Stimulated activated naive CD8-positive, alpha-beta T cell treated with anti-CD3 and anti-CD28 coated beads, Interleukin-15, Interleukin-2, amounts not matched to agents 100 ng/mL and 50 ng/mL, for 24 hours (primary cell): ENCODE measurements around the gene KDM2B.

ENCODE experiments used
- H3K27ac Mint-ChIP-seq: one replicate; pipeline ENCODE4 v1.8.0; 2021; ENCODE audit warnings: mild to moderate bottlenecking, mixed read lengths
- H3K27me3 Mint-ChIP-seq: one replicate; pipeline ENCODE4 v1.8.0; 2021; ENCODE audit warnings: mixed read lengths
- H3K36me3 Mint-ChIP-seq: one replicate; pipeline ENCODE4 v1.8.0; 2021; ENCODE audit warnings: low read depth, mixed read lengths
- H3K4me1 Mint-ChIP-seq: one replicate; pipeline ENCODE4 v1.8.0; 2021; ENCODE audit warnings: low read depth, mixed read lengths
- H3K4me3 Mint-ChIP-seq: one replicate; pipeline ENCODE4 v1.8.0; 2021; ENCODE audit warnings: mild to moderate bottlenecking, mixed read lengths
- H3K9me3 Mint-ChIP-seq: one replicate; pipeline ENCODE4 v1.8.0; 2021; ENCODE audit warnings: mixed read lengths

KDM2B gene

DNA sequence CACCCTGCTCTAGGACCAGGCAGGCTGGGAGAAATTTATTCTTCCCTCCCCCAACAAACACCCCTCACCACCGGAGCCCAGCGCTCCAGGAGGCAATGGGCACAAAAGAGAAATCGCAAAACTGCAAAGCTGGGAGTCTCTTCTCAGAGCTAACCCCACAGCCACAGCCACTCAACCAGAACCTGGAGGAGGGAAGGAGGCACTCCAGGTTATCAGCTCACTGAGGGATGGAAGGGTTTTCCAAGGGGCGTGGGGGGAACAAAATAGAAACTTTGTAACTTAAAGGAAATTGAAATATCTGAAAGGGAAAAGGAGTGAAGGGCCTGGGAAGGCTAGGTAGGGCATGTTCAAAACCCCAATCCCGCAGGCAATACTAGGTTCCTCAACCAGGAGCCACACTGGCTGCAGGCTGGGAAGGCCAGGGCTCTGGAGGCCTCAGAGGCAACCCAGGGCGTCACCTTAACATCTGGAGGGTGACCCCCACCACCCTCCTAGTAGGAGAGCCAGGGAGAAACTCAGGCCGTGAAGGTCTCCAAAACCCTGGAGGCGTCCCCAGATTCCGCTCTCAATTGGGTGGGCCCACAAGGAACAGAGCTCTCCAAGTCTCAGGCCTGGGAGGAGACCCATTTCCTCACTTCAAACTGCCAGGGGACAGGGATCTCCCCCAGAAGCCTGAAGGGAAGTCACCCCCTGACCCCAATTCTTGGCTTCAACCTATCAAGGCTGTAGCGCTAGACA is 3.2 kb downstream of the KDM2B start:
- Mint-ChIP-seq H3K4me3 (peak overlapping the region; percentile 64), H3K27ac (no peak overlapping the region), H3K27me3 (no peaks in the 10 kb centered on the region), H3K36me3 (peaks cover 4% of the 10 kb centered on the region), H3K4me1 (peaks cover 31% of the 10 kb centered on the region), H3K9me3 (no peaks in the 10 kb centered on the region)

DNA sequence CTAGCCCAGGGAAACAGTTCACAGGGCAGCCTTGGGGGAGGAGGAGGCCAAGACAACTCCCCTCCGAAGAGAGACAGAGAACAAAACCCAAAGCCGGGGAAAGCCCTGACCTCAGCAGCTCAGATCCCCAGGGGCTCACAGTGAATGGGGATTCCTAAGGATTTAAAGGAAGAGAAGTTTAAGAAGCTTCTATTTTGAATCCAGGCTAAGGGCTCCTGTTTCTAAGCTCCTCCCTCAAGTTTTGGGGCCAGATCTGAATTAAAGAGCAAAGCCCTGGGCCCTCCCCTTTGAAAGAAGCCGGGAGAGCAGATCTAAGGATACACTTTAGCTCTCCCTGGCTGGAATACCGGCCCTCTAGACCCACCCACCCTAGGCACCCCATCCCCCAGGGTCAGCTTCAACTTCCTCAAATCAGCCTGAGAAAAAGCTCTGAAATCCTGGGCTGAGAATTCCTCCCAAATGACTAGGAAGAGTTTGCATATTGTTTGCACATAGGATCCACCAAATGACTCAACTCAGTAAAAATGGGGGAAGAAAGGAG is 3.9 kb downstream of the KDM2B start:
- Mint-ChIP-seq H3K4me3 (peak overlapping the region; percentile 64), H3K9me3 (no peaks in the 10 kb centered on the region), H3K36me3 (peaks cover 10% of the 10 kb centered on the region), H3K4me1 (peaks cover 24% of the 10 kb centered on the region), H3K27ac (no peak overlapping the region), H3K27me3 (no peaks in the 10 kb centered on the region)

DNA sequence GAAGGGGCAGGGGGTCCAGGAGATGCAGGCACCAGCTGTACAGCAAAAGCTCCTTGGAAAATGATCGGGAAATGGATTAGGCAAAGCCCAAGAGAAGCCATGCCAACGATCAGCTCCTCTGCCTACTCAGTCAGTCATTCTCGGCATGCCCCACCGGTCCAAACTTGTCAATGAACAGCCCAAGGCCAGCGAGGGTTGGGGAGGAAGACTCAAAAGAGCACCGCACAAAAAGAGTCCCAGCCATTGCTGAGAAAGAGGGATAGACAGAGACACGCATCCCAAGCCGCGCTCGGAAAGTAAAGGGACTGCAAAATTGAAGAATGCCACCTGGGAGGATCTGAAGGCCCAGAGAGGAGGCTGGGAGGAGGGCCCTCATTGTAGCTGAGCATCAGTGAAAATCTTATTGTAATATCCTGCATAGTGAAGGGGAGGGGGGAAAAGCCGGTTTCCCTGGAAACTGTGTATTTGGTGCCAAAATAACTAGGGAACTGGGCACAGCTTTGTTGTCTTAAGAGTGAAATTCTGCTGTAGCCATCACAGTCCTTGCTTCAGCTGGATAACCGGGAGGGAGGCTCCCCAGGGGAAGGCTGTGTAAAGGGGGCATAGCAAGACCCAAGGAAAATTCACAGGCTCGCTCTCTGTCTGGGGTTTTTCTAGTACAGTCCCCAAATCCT is 4.7 kb downstream of the KDM2B start:
- peaks cover 12% of the 10 kb centered on the region for H3K36me3 Mint-ChIP-seq
- no peaks in the 10 kb centered on the region for H3K9me3 Mint-ChIP-seq
- no peak overlapping the region for H3K4me3 Mint-ChIP-seq
- no peaks in the 10 kb centered on the region for H3K27me3 Mint-ChIP-seq
- H3K27ac Mint-ChIP-seq, result no peak overlapping the region
- peaks cover 16% of the 10 kb centered on the region for H3K4me1 Mint-ChIP-seq

DNA sequence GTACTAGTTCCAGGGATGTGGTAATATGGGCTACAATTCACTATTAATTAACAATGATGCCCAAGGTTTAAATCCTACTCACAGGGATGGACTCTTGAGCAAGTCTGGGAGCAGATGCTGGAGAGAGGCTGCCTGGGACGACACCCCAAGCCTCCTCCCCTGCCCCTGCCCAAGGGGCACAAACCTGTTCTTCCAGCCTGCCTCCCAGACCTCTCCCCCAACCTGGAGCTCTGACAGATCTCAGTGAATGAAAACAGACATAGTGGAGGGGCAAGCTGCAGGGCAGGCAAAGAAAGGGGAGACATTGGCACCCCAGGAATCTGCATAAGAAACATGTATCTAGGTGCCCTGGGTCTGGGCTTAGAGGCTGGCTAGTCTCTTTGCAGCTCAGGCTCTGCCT is 5.8 kb downstream of the KDM2B start:
- H3K27me3 Mint-ChIP-seq, result no peaks in the 10 kb centered on the region

DNA sequence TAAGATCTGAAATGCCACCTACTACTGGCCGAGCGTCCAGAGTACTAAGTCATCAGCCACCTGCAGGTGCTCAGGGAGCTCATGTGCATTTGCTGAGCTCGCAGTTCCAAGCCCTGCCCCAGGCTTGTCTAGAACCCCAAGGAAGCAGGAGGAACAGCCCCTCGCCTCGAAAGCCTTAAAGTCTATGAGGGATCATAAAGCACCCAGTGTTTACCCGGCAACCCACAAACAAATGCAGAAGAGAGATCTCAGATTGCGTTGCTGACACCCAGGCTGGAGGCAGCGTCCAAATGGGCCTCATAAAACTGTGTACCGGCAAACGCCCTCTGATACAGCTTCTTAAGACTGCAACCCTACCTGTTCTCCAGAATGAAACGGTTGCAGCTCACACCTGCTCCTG is 6.8 kb downstream of the KDM2B start:
- no peak overlapping the region for H3K4me3 Mint-ChIP-seq
- peaks cover 19% of the 10 kb centered on the region for H3K36me3 Mint-ChIP-seq
- no peaks in the 10 kb centered on the region for H3K9me3 Mint-ChIP-seq
- no peak overlapping the region for H3K27ac Mint-ChIP-seq
- H3K4me1 Mint-ChIP-seq, result peaks cover 5% of the 10 kb centered on the region
- H3K27me3 Mint-ChIP-seq, result no peaks in the 10 kb centered on the region

More for the DNA sequence above, 5.8 kb downstream of the KDM2B start:
- peaks cover 19% of the 10 kb centered on the region for H3K36me3 Mint-ChIP-seq
- peaks cover 9% of the 10 kb centered on the region for H3K4me1 Mint-ChIP-seq
- no peak overlapping the region for H3K4me3 Mint-ChIP-seq
- no peaks in the 10 kb centered on the region for H3K9me3 Mint-ChIP-seq
- no peak overlapping the region for H3K27ac Mint-ChIP-seq

DNA sequence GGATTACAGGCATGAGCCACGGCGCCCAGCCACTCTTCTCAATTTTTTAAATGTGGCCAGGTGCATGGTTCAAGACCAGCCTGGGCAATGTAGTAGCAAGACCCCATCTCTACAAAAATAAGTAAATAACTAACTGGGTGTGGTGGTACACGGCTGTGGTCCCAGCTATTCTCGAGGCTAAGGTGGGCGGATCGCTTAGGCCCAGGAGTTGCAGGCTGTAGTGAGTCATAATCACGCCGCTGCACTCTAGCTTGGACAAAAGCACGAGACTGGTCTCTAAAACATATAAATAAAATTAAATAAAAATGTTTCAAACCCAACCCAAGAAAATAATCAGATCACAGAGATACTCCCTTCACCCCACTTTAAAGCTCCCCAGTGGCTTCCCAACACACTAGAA is 8.9 kb downstream of the KDM2B start:
- H3K27me3 Mint-ChIP-seq, result no peaks in the 10 kb centered on the region
- H3K36me3 Mint-ChIP-seq, result peaks cover 19% of the 10 kb centered on the region
- H3K27ac Mint-ChIP-seq, result peak overlapping the region; percentile 9
- H3K9me3 Mint-ChIP-seq, result no peaks in the 10 kb centered on the region
- H3K4me3 Mint-ChIP-seq, result no peak overlapping the region
- no peaks in the 10 kb centered on the region for H3K4me1 Mint-ChIP-seq

DNA sequence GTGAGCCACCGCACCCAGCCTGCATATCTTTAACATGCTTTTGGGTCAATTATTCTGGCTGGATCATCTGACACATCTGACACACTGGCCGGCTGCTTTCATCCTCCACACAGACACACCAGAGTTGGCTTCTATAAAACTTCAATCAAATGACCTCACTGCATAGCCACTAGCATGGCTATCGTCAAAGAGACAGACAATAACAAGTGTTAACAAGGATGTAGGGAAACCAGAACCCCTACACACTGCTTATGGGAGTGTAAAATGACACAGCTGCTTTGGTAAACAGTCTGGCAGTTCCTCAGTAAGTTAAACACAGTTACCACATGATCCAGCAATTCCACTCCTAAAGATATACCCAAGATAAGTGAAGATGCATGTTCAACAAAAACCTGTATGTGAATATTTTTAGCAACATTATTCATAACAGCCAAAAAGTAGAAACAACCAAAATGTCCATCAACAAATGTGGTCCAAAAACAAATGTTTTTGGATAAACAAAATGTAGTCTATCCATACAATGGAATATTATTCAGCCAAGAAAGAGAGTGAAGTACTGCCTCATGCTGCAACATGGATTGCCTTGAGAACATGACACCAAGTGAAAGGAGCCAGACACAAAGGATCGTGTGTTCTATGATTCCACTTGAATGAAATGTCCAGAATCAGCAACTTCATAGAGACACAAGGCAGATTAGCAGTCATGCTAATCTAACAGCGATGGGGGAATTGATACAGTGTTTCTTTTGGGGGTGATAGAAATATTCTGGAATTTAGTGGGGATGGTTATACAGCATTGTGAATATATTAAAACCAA is 10.1 kb downstream of the KDM2B start:
- no peak overlapping the region for H3K27ac Mint-ChIP-seq
- no peaks in the 10 kb centered on the region for H3K27me3 Mint-ChIP-seq
- no peaks in the 10 kb centered on the region for H3K4me1 Mint-ChIP-seq
- no peak overlapping the region for H3K4me3 Mint-ChIP-seq
- H3K9me3 Mint-ChIP-seq, result no peaks in the 10 kb centered on the region
- peaks cover 19% of the 10 kb centered on the region for H3K36me3 Mint-ChIP-seq

DNA sequence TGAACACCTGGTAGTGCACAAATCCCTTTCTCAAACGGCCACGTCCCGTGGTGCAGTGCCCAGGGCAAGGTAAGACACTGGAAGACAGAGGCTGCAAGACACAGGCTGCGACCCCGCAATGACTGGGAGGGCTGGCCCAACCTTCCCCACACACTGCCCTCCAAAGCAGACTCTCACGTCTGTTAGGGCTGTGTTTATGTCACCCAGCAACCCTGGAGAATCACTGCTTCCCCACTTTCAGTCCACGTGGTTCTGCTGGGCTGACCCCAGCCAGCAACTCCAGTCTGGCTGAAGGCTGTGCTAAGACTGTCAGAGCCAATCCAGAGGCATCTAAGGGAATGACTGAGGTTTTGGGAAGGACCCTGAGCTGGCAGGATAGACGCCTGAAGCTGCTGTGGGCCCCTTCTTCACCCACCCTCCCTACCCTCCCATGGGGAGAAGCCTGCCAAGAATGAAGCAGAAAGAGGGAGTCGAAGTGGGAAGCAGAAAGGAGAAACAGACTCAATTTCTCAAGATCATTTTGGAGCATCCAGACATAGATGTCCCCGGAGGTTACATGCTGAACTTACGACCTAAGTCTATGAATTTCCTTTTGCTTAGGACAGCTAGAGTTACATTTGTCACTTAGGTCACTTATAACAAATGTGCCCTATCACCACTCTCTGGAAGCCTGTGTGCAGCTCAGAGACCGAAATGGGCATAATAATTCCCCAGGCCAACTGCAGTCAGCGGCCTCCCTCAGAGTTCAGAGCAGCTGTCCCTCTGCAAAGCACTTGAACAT is 11.7 kb downstream of the KDM2B start:
- Mint-ChIP-seq H3K4me3 (no peak overlapping the region), H3K27ac (no peak overlapping the region), H3K4me1 (no peaks in the 10 kb centered on the region), H3K36me3 (peaks cover 19% of the 10 kb centered on the region), H3K9me3 (no peaks in the 10 kb centered on the region), H3K27me3 (no peaks in the 10 kb centered on the region)

DNA sequence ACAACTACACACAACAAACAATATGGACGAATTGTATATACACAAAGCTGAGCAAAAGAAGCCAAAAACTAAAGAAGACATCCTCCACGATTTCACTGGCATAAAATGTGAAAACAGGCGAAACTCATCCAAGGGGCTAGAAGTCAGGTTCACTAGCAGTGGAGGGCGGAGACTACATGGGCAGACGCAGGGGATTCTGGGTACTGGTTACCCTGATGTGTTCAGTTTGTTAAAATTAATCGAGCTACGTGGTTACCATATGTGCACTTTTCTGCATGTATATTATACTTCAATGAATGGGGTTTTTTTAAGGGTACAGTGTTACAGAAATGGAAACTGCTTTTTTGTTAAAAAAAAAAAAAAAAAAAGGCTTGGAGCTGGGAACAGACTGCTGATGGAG is 12.3 kb downstream of the KDM2B start:
- Mint-ChIP-seq H3K27me3 (no peaks in the 10 kb centered on the region), H3K4me1 (no peaks in the 10 kb centered on the region), H3K9me3 (no peaks in the 10 kb centered on the region), H3K27ac (no peak overlapping the region), H3K4me3 (no peak overlapping the region), H3K36me3 (peaks cover 15% of the 10 kb centered on the region)

DNA sequence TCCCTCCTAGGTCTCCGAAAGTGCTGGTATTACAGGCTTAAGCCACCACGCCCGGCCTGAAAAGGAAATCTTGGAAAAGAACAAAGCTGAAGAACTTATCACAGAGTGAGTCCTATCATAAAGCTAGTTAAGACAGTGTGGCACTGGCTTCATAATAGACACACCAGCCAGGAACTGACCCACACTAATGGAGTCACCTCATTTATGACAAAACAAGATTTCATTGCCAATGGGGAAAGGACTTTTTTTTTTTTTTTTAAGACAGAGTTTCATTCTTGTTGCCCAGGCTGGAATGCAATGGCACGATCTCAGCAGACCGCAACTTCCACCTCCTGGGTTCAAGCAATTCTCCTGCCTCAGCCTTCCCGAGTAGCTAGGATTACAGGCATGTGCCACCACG is 15.7 kb downstream of the KDM2B start:
- H3K9me3 Mint-ChIP-seq, result no peaks in the 10 kb centered on the region
- H3K4me3 Mint-ChIP-seq, result no peak overlapping the region
- H3K27ac Mint-ChIP-seq, result no peak overlapping the region
- H3K36me3 Mint-ChIP-seq, result no peaks in the 10 kb centered on the region
- no peaks in the 10 kb centered on the region for H3K27me3 Mint-ChIP-seq
- H3K4me1 Mint-ChIP-seq, result peaks cover 11% of the 10 kb centered on the region

DNA sequence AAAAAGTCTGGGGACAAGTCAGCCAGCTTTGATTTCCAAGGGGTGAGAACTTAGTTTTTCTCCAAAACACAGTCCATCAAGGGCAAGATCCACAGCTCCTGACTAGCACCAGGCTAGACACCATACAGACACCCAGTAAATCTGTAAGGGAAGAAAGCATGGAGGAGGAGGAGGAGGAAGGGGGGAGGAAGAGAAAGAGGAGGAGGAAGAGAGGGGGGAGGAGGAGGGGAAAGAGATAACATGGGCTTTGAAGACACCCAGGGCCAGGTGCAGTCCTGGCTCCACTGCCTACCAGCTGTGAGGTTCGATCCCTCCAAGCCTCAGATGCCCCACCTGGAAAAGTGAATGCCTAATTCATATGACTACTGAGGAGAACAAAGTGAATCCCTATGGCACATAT is 18.3 kb downstream of the KDM2B start:
- H3K27ac Mint-ChIP-seq, result no peak overlapping the region
- no peaks in the 10 kb centered on the region for H3K9me3 Mint-ChIP-seq
- H3K4me1 Mint-ChIP-seq, result peaks cover 24% of the 10 kb centered on the region
- H3K27me3 Mint-ChIP-seq, result no peaks in the 10 kb centered on the region
- no peak overlapping the region for H3K4me3 Mint-ChIP-seq
- no peaks in the 10 kb centered on the region for H3K36me3 Mint-ChIP-seq

DNA sequence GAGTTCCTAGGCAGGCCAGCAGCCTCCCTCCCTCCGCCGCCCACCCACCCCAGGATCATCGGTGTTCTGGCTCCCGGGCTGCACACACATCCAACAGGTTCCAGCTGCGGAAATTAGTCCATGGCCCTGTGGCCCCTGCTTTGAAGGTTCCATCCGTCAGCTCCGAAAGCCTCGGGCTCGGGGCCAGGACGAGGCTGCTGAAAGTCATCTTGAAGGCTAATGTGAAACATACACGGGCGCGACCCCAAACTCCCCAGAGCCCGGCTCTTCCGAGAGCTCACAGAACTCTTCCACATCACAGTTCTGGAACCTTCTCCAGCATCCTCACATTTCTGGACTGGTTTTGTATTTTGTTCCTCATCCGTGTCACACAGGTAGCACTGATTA is 19.8 kb downstream of the KDM2B start:
- Mint-ChIP-seq H3K9me3 (no peaks in the 10 kb centered on the region), H3K36me3 (no peaks in the 10 kb centered on the region), H3K4me3 (no peak overlapping the region)

DNA sequence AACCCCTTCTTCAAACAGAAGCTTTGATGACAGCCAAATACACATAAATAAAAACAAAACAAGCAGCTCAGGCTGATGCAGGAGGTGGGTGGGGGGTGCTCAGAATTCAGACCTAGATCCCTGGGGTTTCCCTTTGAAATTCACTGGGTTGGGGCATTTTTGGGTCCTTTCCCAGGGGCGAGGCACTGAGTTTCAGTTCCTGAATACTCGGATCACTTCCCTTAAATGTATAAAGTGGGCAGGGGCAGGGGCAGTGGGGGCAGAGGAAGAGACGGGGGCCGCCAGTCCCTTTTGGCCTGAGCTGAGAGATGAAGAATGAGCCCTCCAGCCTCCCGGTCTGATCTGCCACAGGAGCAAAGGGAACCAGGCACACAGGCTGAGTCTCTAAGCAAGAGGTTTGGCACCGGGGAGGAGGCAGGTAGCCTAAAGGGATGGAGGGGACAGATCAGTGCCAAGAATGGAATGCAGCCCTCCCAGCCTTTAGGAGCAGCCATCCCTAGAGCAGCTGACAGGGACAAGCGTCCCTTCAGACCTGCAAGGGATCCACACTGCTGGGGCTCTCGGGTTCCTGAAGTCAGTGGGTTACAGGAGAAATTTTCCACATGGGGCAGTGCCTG is 20.3 kb downstream of the KDM2B start:
- peaks cover 26% of the 10 kb centered on the region for H3K4me1 Mint-ChIP-seq
- H3K27ac Mint-ChIP-seq, result peak overlapping the region; percentile 36
- no peaks in the 10 kb centered on the region for H3K9me3 Mint-ChIP-seq
- H3K27me3 Mint-ChIP-seq, result no peaks in the 10 kb centered on the region
- no peaks in the 10 kb centered on the region for H3K36me3 Mint-ChIP-seq
- peak overlapping the region; percentile 30 for H3K4me3 Mint-ChIP-seq

More for the DNA sequence above, 19.8 kb downstream of the KDM2B start:
- Mint-ChIP-seq H3K4me1 (peaks cover 26% of the 10 kb centered on the region), H3K27ac (no peak overlapping the region), H3K27me3 (no peaks in the 10 kb centered on the region)

DNA sequence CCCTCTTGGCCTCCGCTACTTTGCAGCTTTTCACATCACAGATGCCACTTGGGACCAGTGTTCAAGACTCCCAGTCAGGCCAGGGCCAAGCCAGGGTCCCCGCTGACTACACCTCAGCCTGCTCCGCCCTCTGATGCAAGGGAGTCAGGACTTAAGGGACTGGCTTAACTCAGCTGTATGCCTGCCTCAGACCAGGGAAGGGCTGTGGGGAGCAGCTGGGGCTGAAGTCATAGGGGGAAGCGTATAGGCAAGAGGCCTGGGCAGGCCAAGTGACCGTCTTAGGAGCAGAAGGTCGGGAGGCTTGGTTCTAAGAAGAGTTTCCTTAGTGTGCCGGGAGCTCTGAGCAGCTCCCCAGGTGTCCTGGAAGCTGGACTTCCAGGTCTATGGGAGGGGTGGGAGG is 21.9 kb downstream of the KDM2B start:
- no peaks in the 10 kb centered on the region for H3K9me3 Mint-ChIP-seq
- no peaks in the 10 kb centered on the region for H3K36me3 Mint-ChIP-seq
- H3K27me3 Mint-ChIP-seq, result no peaks in the 10 kb centered on the region
- H3K4me1 Mint-ChIP-seq, result peaks cover 26% of the 10 kb centered on the region
- H3K27ac Mint-ChIP-seq, result no peak overlapping the region
- H3K4me3 Mint-ChIP-seq, result no peak overlapping the region
